SU-DHL-6 (cell line): ENCODE data around the gene SLC13A5.

Experiments used
- H2AFZ ChIP-seq: fragments of 200-600 bp; sonication (generic); 2 replicates; pipeline ENCODE4 v1.6.1; 2014; ENCODE audit warnings: low read depth, mild to moderate bottlenecking, moderate library complexity, mixed read lengths, antibody characterized with exemption, low read length; ENCODE audit not compliant: severe bottlenecking
- H3F3A ChIP-seq: fragments of 200-600 bp; shearing (Covaris generic); 2 replicates; pipeline ENCODE4 v1.6.0; 2016; ENCODE audit warnings: antibody characterized with exemption, mild to moderate bottlenecking; ENCODE audit not compliant: insufficient read depth
- H3K27ac ChIP-seq: fragments of 200-600 bp; sonication (generic); 2 replicates; pipeline ENCODE4 v1.5.1; 2016; ENCODE audit warnings: low read depth, mild to moderate bottlenecking, low read length, moderate library complexity, mixed read lengths
- H3K27me3 ChIP-seq: fragments of 200-600 bp; sonication (generic), shearing (Covaris generic); 2 replicates; pipeline ENCODE4 v1.6.0; 2014; ENCODE audit warnings: mild to moderate bottlenecking, low read length
- H3K36me3 ChIP-seq: fragments of 200-600 bp; sonication (generic); 2 replicates; pipeline ENCODE4 v1.6.1; 2014; ENCODE audit warnings: mild to moderate bottlenecking, low read length, mixed read lengths
- H3K4me2 ChIP-seq: fragments of 300-600, 200-600 bp; shearing (Covaris generic), sonication (generic); 2 replicates; pipeline ENCODE4 v1.6.0; 2014; ENCODE audit warnings: low read length, low read depth, mild to moderate bottlenecking; ENCODE audit not compliant: poor library complexity, severe bottlenecking
- H3K4me3 ChIP-seq: fragments of 200-600 bp; sonication (generic); 2 replicates; pipeline ENCODE4 v1.5.1; 2014; ENCODE audit warnings: antibody characterized with exemption, low read length, mild to moderate bottlenecking, mixed read lengths; ENCODE audit not compliant: insufficient read depth, poor library complexity, severe bottlenecking
- H3K79me2 ChIP-seq: fragments of 200-600 bp; sonication (generic); 2 replicates; pipeline ENCODE4 v1.6.1; 2014; ENCODE audit warnings: mild to moderate bottlenecking, low read length, moderate library complexity; ENCODE audit not compliant: insufficient read depth
- H3K9ac ChIP-seq: fragments of 200-600 bp; sonication (generic); 2 replicates; pipeline ENCODE4 v1.7.0; 2014; ENCODE audit warnings: mild to moderate bottlenecking, low read length
- H3K9me2 ChIP-seq: fragments of 200-600 bp; sonication (generic); replicated peaks from 2 replicates; pipeline ENCODE4 v1.6.1; 2014; ENCODE audit warnings: low read length; ENCODE audit not compliant: insufficient read depth
- H3K9me3 ChIP-seq: fragments of 200-600 bp; sonication (generic); 2 replicates; pipeline ENCODE4 v1.6.1; 2014; ENCODE audit warnings: low read length, mixed read lengths; ENCODE audit not compliant: insufficient read depth
- H4K20me1 ChIP-seq: fragments of 200-600 bp; sonication (generic); 2 replicates; pipeline ENCODE4 v1.6.1; 2014; ENCODE audit warnings: low read depth, mild to moderate bottlenecking, antibody characterized with exemption, low read length, moderate library complexity, mixed read lengths
- CTCF ChIP-seq: fragments of 200-600 bp; sonication (generic); IDR thresholded peaks from one replicate; pipeline ENCODE4 v1.5.1; 2017; ENCODE audit warnings: antibody characterized with exemption, mild to moderate bottlenecking, low read length, moderate library complexity; ENCODE audit not compliant: insufficient read depth, poor library complexity, severe bottlenecking
- EZH2phosphoT487 ChIP-seq: fragments of 200-600 bp; sonication (generic), shearing (Covaris generic); conservative IDR thresholded peaks from 2 replicates; pipeline ENCODE4 v1.6.1; 2018; ENCODE audit warnings: mild to moderate bottlenecking, antibody characterized with exemption, low read length, moderate library complexity, mixed read lengths

Gene SLC13A5

GRCh38 chr17:6713130-6713917 is at the start of gene SLC13A5:
SLC13A5 (minus strand) TSS chr17:6713369; CDS start chr17:6713333, 36 bp downstream.
- no peak within 1 kb of the TSS for H3K4me2 ChIP-seq
- H3K9ac ChIP-seq: no peak within 1 kb of the TSS
- TF ChIP-seq CTCF (no peak), EZH2phosphoT487 (no peak)
- H2AFZ ChIP-seq: no peak within 1 kb of the TSS
- H3K27ac ChIP-seq: no peak within 1 kb of the TSS
- no peaks in the 10 kb centered on the region for H3K79me2 ChIP-seq
- H3F3A ChIP-seq: no peaks in the 10 kb centered on the region
- no peaks in the 10 kb centered on the region for H3K36me3 ChIP-seq
- no peaks in the 10 kb centered on the region for H4K20me1 ChIP-seq
- no peaks in the 10 kb centered on the region for H3K9me3 ChIP-seq
- no peaks in the 10 kb centered on the region for H3K27me3 ChIP-seq
- no peak within 1 kb of the TSS for H3K4me3 ChIP-seq
- no peaks in the 10 kb centered on the region for H3K9me2 ChIP-seq

- Histone ChIP-seq H3K79me2 (no peaks in the 10 kb centered on the region), H3K27me3 (0 out of 2 replicates have a peak, but pooled peaks cover 4% of the 10 kb centered on the region), H3K9me2 (no peaks in the 10 kb centered on the region), H3K4me2 (no peak overlapping the region), H4K20me1 (no peaks in the 10 kb centered on the region), H3F3A (no peaks in the 10 kb centered on the region), H3K27ac (no peak overlapping the region), H2AFZ (no peak overlapping the region), H3K9me3 (no peaks in the 10 kb centered on the region), H3K9ac (no peak overlapping the region), H3K36me3 (no peaks in the 10 kb centered on the region), H3K4me3 (no peak overlapping the region)
- TF ChIP-seq EZH2phosphoT487 (no peak), CTCF (no peak)
Observed at GRCh38 chr17:6761779-6762178, 48.6 kb upstream of the SLC13A5 start.

GRCh38 chr17:6757747-6758146 is 44.6 kb upstream of the SLC13A5 start:
- H4K20me1 ChIP-seq: no peaks in the 10 kb centered on the region
- H3K27me3 ChIP-seq: 0 out of 2 replicates have a peak, but pooled peaks cover 4% of the 10 kb centered on the region
- no peaks in the 10 kb centered on the region for H3K36me3 ChIP-seq
- H3K27ac ChIP-seq: no peak overlapping the region
- no peak overlapping the region for H3K4me2 ChIP-seq
- H3K9me3 ChIP-seq: no peaks in the 10 kb centered on the region
- no peak overlapping the region for H3K9ac ChIP-seq
- no peak overlapping the region for H2AFZ ChIP-seq
- H3K9me2 ChIP-seq: no peaks in the 10 kb centered on the region
- H3F3A ChIP-seq: no peaks in the 10 kb centered on the region
- TF ChIP-seq EZH2phosphoT487: no peak
- TF ChIP-seq CTCF: no peak
- no peak overlapping the region for H3K4me3 ChIP-seq
- no peaks in the 10 kb centered on the region for H3K79me2 ChIP-seq
